GM21360 (cell line): Measurements from ENCODE around the gene CUEDC1.

Experiments used
- ATAC-seq: cut with Tn5 transposase; IDR thresholded peaks from one replicate; pipeline ENCODE4 v1.9.1; 2021; ENCODE audit warnings: mild to moderate bottlenecking, moderate library complexity; ENCODE audit not compliant: unreplicated experiment

Gene CUEDC1

DNA sequence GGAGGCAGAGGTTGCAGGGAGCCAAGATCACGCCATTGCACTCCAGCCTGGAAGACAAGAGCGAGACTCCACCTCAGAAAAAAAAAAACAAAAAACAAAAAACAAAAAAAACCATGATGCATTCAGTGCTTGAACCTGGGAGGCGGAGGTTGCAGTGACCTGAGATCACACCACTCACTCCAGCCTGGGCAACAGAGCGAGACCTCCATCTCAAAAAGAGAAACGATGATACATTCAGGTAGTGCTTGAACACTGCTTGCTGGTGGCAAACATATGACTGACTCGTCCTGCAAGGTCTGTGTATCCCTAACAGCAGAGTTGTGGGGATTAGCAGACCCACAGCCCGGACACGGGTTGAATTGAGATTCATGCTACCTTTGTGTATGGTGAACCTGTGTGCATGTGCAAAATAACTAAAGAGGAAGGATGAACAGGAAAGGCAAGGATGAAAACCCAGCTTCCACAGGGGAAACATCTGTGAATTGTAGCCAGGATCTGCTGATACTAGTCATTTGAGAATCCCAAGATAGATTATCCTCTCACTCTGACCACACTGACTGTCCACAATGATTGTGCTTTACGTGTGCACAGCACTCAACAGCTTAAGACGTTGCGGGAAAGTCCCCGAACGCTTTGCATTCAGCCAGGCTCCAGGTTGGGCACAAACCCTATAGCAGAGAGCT is 53.0 kb downstream of the CUEDC1 start:
- ATAC-seq, result peak; percentile 61

DNA sequence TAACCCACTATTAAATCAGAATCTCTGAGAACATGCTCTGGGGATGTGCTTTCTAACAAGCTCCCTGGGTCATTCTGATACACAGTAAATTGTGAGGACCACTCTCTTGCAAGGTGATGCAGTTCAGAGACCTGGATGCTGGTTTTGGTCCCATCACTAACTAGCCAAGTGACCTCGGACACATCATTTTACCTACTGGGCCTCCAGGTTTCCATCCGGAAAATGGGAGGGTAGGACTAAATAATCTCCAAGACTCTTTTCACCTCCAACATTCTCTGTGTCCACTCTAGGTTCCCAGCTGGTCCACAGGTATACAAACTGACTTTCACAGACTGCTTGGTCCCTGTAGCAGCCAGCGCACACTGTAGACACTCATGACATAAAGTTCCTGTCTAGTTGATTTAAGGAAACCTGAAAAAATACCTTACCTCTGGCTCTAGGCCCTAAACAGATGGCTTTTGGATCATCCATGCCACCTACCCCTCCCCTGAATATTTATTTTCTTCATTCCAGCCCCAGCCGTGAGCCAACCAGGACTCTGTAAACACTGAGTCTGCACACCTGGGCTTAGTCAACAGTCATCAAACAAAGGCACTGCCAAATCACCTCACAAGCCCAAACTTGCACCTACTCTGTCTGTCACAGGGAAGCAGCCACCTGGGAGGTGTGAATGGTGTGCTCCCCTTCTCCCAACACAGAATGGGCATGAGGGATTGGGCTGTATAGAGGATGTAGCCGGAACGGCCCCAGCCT is 54.0 kb downstream of the CUEDC1 start:
- no peak for ATAC-seq

GRCh38 chr17:57899822-57900221 is 55.4 kb downstream of the CUEDC1 start:
- no peak for ATAC-seq

- no peak for ATAC-seq
These were observed 55.8 kb downstream of the CUEDC1 start for GRCh38 chr17:57899391-57899790.

DNA sequence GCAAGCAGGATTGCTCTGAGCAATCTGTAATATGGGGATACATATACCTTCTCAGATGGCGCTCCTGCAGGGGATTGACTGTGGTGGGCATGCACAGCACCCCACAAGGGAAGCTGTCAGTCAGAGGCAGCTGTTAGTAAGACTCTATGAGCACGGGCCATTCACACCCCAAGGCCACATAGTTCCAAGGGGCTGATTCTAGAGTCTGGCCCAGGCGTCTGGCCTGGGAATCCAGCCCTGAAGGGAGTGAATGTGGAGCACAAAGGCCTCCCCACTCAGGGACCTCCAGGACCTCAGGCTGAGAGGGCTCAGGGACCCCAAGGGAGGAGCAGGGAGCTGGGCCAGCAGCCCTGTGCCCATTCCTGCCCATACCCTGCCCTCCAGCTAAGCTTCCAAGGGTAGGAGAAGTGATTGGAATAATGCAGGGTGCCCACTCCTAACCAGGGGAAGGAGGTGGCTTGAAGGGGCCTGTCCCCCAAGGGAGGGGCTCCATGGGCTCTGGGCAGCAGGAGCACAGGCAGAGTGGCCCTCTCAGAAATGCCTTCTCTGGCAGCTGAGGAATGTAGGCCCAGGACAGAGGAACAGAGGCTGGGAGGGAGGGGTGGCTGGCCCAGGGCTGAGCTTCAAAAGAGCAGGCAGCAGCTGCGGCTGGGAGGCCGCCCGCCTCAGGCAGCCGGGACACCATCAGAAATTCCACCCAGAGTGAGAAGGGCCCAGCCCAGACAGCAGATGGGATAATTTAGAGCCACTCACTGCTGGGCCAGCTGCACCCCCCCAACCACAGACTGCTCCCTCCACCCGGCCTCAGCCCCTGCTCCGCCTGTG is 56.5 kb downstream of the CUEDC1 start:
- no peak for ATAC-seq

- no peak for ATAC-seq
These were observed 59.7 kb downstream of the CUEDC1 start for GRCh38 chr17:57895382-57896060.

- ATAC-seq, result no peak
These were observed 60.4 kb downstream of the CUEDC1 start for GRCh38 chr17:57894848-57895247.

DNA sequence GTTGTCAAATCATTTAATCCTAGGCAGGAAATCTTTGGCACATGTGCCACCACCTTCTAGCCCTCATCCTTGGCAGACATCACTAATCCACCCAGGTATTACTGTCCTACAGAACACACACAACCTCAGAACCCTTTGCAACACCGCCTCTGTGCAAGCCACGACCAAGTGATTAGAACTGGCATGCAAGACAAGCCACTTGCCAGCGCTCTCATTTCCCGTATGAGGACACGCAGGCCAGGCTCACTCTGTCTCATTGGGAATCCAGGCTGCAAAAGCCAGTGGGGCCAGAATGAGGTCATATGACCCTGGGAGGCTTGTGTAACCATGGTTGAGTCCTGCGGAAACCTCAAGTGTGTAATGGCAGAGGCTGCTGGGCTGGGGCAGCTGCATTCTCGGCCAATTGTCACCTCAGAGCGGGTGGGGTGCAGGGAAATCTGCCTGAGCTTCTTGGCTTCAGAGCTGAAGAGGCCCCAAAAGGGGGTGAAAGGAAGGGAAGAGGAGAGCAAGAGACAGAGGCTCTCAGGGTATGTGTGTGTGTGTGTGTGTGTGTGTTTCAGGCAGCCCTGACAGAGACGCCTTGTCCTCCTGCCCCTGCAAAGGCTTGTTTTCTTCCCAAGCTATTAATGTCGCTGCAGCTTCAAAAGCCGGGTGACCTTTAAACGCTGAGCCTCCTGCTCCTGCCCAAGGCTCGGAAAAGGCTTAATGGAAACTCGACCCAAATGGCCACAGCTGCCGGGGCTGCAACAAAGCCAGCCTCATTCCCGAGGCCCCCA is 62.2 kb downstream of the CUEDC1 start:
- ATAC-seq, result no peak

- no peak for ATAC-seq
These were observed 62.9 kb downstream of the CUEDC1 start for GRCh38 chr17:57892146-57892819.

DNA sequence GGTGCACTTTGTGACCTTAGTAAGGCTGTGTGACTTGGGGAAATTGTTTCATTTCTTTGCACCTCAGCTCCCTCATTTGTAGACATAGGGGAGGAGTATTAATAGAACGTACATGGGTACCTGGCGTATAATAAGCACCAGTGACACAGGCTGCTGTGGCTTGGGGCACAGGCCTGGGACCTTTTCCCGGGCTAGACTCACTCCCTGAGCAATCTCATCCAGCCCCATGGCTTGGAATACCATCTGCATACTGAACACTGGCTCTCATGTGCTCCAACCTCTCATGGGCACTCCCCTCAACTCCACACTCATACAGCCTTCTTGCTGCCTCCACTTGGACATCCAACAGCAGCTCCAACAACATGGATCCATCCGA is 64.4 kb downstream of the CUEDC1 start:
- ATAC-seq, result no peak

DNA sequence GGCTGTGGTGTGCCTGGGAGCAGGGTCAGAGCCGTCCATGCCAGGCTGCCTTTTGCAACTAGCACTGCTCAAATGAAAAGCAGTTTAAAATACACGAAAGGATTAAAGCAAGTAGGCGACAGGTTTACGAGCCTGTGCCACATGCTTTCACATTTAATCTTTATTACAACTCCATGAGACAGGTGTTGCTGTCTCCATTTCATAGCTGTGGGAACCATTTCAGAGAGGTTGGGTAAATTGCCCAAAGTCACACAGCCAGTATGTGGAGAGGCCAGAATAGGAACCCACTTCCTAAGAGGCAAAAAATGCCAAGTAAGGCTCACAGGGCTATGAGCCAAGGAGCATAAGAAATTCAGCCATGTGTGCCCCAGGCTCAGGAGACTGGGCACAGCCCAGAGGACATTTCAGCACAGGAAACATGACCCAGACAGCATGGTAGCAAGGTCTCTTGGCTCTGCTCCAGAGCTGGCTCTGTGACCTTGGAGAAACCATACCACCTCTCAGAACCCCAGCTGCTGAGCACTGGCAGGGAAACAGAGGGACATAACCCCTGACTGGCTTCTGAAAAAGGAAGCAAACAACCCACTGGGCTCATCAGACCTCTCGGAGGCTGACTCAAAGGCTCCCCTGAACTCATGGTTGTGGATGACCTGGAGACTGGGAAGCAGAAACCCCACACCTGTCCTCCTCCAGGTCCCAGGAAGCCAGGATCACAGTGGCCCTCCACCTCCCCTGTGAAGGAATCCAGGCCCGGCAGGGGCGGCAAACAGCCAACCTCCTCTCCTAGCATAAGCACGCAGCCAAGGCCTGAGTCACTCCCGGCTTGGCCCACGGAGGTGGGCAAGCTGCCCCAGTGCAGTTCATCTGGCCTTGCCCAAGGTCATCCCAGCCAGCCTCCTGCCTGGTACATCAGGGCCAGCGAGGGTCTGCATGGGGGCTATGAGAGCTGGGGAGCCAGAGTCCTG is 65.0 kb downstream of the CUEDC1 start:
- no peak for ATAC-seq

DNA sequence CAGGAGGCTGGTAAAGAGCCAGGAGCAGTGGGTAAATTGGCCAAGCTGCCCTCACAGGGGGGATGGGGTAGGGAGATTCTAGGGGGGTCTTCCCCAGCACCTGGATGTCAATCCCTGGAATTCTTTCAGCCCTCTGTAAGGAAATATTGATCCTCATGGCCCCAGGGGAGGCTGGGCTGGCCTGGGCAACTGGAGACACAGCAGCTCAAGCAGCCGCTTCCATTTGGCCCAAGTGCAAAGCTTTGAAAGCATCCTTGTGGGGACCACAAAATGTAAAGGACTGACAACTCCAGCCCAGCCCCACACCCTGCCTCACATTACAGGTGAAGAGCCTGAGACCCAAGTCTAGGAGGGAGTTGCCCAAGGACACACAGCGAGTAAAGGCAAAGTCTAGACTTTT is 66.0 kb downstream of the CUEDC1 start:
- ATAC-seq, result no peak

- no peak for ATAC-seq
These were observed 66.6 kb downstream of the CUEDC1 start for GRCh38 chr17:57888311-57889216.

DNA sequence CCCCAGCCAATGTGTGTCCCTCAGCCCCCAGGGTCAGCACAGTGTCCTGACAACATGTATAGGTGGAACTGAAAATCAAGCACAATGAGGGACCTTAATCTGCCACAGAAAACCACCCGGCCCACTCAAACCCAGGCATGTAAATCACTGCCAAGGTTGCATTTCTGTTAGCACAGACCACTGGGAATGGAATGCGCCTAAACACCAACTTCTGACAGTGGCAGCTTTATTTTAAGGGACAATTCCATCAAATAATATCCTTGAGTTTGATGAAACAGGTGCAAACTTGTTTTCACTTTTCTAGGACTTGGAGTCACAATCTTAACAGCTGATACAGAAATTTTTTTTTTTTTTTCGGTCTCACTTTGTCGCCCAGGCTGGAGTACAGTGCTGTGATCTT is 68.1 kb downstream of the CUEDC1 start:
- ATAC-seq, result no peak

DNA sequence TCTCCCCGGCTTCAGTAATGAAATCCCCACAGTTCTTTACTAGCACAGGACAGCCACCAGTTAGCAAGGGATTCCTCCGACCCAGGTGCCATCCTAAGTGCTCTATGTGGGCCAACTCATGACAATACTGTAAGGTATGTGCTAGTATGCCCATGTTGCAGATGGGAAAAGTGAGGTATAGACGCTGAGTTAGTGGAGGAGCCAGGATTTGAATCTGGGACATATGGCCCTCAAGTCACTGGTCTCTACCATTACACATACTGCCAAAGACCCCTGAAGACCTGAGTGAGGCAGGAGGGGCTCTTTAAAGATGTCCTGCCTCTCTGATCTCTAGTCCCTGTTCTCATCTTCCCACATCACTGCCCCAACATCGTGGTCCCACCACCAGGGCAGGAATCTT is 69.2 kb downstream of the CUEDC1 start:
- ATAC-seq, result no peak

DNA sequence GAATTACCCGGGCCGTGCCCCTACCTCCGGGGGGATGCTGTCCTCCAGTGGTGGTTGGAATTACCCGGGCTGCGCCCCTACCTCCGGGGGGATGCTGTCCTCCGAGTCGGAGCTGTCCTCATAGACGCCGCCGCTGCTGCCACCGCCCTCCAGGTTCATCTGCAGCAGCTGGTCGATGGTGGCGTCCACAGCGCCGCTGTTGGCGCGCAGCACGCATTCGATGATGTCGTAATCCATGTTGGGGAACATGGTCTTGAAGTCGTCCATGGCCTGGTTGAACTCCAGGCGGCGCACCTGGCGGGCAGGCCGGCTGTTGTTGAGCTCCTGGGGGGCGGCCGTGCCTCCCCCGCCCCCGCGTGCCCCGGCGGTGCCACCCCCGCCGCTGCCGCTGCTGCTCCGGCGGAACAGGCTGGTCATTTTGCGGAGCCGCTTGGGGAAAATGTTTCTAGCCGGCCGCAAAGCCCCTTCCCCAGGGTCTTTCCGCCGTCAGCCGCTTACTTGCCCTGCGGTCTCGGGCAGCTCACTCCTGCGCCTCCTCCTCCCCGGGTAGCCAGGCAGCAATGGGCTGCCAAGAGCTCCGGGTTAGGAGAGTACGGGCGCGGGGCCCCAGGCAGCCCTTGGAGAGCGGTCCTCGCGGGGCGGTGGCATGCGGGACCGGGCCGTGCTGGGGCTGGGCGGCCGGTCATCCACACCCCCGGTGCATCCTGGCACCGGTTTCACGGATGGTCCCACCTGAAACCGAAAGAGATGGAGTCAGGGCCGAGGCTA is 69.9 kb downstream of the CUEDC1 start:
- no peak for ATAC-seq

DNA sequence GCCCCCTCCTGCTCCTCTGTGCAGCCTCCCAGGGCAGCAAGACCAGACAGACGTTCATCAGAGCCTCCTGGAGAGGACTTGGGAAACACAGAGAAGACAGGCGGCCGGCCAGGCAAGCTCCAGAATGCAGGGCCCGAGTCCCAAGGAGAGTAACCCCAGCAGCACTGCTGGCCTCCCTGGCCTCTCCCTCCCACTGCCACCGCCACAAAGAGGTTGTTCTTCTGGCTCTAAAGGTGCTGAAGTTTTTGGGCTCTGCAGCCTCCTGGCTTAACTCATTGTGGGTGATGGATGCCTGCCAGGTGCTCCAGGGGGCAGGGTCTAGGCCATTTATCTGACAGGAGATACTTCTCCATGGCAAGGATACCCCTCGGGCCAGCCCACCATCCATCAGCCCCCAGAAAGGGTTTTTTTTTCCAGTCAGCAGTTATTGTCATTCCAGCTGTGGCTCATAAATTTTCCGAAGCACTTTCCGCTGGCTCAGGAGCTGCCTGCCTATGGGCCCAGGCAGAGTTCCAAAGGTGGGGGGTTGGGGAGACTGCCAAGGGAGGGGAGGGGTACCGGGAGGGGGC is 73.3 kb downstream of the CUEDC1 start:
- no peak for ATAC-seq
